ENCODE measurements around the gene COQ10A.

- TF ChIP-seq CTCF (IDR thresholded peaks at IDR 0.05; ENCODE audit: low read depth, low read length, missing input control): no peak
- no peak for TF ChIP-seq JUND (IDR thresholded peaks at IDR 0.05)
- TF ChIP-seq, protein P1, sequence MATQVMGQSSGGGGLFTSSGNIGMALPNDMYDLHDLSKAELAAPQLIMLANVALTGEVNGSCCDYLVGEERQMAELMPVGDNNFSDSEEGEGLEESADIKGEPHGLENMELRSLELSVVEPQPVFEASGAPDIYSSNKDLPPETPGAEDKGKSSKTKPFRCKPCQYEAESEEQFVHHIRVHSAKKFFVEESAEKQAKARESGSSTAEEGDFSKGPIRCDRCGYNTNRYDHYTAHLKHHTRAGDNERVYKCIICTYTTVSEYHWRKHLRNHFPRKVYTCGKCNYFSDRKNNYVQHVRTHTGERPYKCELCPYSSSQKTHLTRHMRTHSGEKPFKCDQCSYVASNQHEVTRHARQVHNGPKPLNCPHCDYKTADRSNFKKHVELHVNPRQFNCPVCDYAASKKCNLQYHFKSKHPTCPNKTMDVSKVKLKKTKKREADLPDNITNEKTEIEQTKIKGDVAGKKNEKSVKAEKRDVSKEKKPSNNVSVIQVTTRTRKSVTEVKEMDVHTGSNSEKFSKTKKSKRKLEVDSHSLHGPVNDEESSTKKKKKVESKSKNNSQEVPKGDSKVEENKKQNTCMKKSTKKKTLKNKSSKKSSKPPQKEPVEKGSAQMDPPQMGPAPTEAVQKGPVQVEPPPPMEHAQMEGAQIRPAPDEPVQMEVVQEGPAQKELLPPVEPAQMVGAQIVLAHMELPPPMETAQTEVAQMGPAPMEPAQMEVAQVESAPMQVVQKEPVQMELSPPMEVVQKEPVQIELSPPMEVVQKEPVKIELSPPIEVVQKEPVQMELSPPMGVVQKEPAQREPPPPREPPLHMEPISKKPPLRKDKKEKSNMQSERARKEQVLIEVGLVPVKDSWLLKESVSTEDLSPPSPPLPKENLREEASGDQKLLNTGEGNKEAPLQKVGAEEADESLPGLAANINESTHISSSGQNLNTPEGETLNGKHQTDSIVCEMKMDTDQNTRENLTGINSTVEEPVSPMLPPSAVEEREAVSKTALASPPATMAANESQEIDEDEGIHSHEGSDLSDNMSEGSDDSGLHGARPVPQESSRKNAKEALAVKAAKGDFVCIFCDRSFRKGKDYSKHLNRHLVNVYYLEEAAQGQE (IDR thresholded peaks at IDR 0.05): no peak
- TF ChIP-seq RAD21 (IDR thresholded peaks at IDR 0.05): no peak
- TF ChIP-seq TAF1 (conservative IDR thresholded peaks at IDR 0.05): no peak
- no peak for TF ChIP-seq HNF4G (IDR thresholded peaks at IDR 0.05)
- TF ChIP-seq SP1 (IDR thresholded peaks at IDR 0.05): no peak
- TF ChIP-seq, protein P2, sequence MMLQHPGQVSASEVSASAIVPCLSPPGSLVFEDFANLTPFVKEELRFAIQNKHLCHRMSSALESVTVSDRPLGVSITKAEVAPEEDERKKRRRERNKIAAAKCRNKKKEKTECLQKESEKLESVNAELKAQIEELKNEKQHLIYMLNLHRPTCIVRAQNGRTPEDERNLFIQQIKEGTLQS (IDR thresholded peaks at IDR 0.05): no peak
- TF ChIP-seq YY1 (IDR thresholded peaks at IDR 0.05): no peak
- TF ChIP-seq FOXA1 (IDR thresholded peaks at IDR 0.05): no peak
- TF ChIP-seq MAX (IDR thresholded peaks at IDR 0.05): no peak
These were observed 7.6 kb downstream of the COQ10A start for GRCh38 chr12:56274299-56274698.
